H54 (cell line): Measurements from ENCODE around the gene TYSND1.
"Not testable (repeated sequence)": the region's sequence is repeated elsewhere in the genome, so short reads cannot be mapped to it uniquely, and the experiment has no call there.

Experiments used
- DNase-seq: peaks from one replicate; pipeline ENCODE4 v3.0.0; 2011; ENCODE audit warnings: low spot score, mixed read lengths; ENCODE audit not compliant: insufficient read length
- FAIRE-seq: peaks from 3 replicates; lab custom pipeline; 2011; peaks lifted over from hg19 to GRCh38; lab: Jason Lieb, UNC
- POLR2A ChIP-seq: IDR thresholded peaks from 2 replicates; pipeline ENCODE4 v1.6.1; 2011; ENCODE audit warnings: low read depth, mild to moderate bottlenecking, low read length

The TYSND1 gene

DNA sequence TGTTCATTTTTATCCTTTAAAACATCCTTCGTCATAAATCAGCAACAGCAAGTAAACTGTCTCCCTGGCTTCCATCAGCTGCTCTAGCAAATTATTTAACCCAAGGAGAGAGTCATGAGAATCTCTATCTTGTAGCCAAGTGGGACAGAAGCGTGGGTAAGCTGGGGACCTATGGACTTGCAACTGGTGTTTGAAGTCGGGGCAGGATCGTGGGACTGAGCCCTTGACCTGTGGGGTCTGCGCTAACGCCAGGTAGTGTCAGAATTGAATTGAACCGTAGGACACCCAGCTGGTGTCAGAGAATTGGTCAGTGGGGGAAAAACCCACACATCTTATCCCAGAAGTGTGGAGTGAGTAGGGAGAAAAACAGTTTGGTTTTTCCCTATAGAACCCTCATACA, 27.3 kb downstream of the TYSND1 start:
- TF ChIP-seq POLR2A = no peak
- DNase-seq (no peak), FAIRE-seq (no peak)

GRCh38 chr10:70118196-70118595, 28.3 kb downstream of the TYSND1 start:
- DNase-seq (no peak), FAIRE-seq (no peak)
- TF ChIP-seq POLR2A = no peak

DNA sequence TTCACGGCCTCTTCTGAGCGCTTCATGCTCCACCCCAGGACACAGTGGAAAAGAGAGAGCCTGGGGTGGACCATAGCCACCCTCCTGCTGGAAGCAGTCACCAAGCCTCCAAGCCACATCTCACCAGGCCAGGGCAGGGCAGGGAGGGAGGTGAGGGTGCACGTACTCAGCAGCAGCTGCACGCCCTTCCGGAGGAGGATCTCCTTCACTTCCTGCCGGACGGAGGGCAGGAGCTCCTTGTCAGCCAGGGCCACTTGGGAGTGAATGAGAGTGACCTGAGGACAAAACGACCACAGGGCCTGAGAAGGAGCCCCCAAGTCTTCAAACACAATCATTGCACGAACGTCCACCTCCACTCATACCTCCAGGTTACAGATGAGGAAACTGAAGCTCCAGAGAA, 28.9 kb downstream of the TYSND1 start:
- no peak for DNase-seq
- no peak for FAIRE-seq
- no peak for TF ChIP-seq POLR2A

DNA sequence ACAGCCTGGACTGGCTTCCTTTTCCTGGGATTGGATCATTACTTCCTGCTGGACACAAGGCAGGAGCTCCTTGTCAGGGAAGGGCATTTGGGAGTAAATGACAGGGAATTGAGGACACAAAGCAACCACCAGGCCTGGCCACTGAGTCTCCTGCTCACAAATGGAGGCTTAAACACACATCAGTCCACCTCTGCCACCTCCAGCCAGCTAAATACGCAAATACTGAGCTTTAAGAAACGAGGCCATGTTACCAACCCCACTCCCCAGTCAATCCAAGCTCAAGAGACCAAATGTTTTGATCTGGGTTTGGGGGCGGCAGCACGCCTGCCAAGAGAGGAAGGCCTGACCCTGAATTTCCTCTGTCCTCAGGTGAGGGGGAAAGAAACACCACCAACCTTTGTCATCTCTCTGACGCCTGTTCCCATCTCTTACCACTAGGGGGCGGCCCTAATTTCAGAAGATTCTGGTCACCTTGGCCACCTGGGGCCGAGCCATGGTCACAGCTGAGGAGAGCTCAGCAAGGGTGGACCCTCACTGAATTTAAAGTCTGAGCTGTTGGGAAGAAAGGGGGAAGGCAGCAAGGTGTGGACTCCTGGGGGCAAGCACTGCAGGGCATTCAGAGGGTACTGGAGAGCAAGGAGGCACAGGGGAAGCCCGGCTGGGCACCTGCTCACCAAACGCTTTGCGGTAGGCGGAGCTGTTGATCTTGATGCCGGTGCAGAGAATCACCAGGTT, 30.4 kb downstream of the TYSND1 start:
- no peak for TF ChIP-seq POLR2A
- DNase-seq = peak; percentile 65
- no peak for FAIRE-seq

GRCh38 chr10:70114902-70115301, 31.6 kb downstream of the TYSND1 start:
- DNase-seq (no peak), FAIRE-seq (no peak)
- TF ChIP-seq POLR2A = no peak

DNA sequence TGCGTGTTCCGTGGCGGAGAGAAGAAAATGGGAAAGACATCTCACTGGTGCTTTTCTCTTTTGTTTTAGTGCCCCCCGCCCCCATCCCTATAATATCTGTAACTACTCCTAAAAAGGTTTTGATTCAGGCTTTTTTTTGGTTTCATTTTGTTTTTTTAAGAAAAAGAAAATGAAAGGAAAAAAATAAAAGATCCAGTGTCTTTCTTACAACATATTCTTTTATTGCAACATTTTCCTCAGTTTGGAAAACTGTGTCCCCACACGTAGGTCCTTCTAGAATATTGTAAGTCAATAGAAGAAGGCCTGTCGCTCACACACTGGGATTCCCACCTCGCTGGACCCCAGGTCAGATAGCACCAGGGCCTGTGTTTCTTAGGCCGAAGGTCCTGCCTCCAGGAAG, 34.4 kb downstream of the TYSND1 start:
- DNase-seq (no peak), FAIRE-seq (no peak)
- TF ChIP-seq POLR2A = no peak

DNA sequence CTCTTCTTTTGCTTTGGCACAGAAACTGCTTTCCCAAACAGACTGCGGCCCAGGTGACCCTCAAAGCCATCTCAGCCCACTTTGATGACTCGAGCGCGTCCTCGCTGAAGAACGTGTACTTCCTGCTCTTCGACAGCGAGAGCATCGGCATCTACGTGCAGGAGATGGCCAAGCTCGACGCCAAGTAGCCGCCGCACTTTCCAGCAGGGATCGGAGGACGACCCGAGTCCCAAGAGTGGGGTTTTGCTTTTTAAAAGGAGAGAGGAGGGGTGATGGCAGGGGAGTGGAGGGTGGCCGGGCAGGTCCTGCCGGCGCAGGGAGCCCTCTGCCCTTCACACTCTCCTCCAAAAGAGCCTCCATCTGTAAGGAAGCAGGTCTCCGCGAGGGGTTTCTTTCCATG, 35.0 kb downstream of the TYSND1 start:
- DNase-seq (no peak), FAIRE-seq (no peak)
- no peak for TF ChIP-seq POLR2A

GRCh38 chr10:70109064-70109729, 37.3 kb downstream of the TYSND1 start:
- no peak for FAIRE-seq
- no peak for DNase-seq

GRCh38 chr10:70106958-70107791, 39.3 kb downstream of the TYSND1 start:
- FAIRE-seq (no peak), DNase-seq (no peak)
- TF ChIP-seq POLR2A = no peak

More at GRCh38 chr10:70109064-70109729, 37.3 kb downstream of the TYSND1 start:
- no peak for TF ChIP-seq POLR2A

- no peak for TF ChIP-seq POLR2A
- FAIRE-seq (no peak), DNase-seq (no peak)
Measured at GRCh38 chr10:70101668-70102067, 44.8 kb downstream of the TYSND1 start.

GRCh38 chr10:70101068-70101562, 45.4 kb downstream of the TYSND1 start:
- DNase-seq, FAIRE-seq: not testable (repeated sequence)

GRCh38 chr10:70098271-70098670, 48.2 kb downstream of the TYSND1 start:
- DNase-seq = no peak
- FAIRE-seq = no peak
- TF ChIP-seq POLR2A = no peak

GRCh38 chr10:70097459-70097858, 49.0 kb downstream of the TYSND1 start:
- DNase-seq (no peak), FAIRE-seq (no peak)
- no peak for TF ChIP-seq POLR2A

DNA sequence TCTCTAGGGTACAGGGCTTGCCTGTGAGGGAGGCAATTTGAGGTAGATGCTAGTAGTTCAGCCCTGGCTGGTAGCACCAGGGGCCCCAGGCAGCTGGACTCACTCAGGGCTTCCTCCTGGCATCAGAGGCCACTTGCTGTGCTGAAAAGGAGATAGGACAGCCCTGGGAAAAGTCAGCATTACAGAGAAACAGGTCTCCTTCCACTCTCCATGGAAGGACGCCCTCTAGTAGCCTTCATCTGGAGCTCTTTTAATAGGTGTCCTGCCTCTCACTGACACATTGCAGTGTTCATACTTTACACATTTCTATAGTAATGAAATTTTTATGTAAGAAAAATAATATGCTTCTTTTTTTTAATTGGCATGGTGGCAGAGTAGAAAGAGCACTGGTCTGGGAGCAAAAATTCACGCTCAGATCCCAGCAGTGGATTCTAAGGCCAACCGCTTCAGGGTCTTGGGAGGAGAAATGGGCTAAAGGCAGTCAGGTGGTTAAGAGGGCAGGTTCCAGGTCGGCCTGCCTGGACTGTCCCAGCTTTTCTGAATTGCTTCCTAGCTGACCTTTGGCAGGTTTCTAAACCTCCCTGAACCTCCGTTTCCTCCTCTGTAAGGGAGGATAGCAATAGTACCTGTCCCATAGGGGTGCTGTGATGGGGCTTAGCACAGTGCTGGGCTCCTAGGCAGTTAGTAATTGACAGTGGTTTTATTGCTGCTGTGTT, 49.6 kb downstream of the TYSND1 start:
- no peak for TF ChIP-seq POLR2A
- DNase-seq (no peak), FAIRE-seq (no peak)
